ENCODE measurements around the gene AGAP9. TPM values are rescaled to one million over a fixed set of nuclear protein-coding genes. Genes with fewer than 3 reads are reported as not detected.
"Not testable (repeated sequence)": the region's sequence is repeated elsewhere in the genome, so short reads cannot be mapped to it uniquely, and the experiment has no call there.

The AGAP9 gene
- total and polyA plus RNA-seq, 9 of the 15 experiments (the other 6 are each of a cell fraction or from before 2014, with no cell fraction given), result 0.37 to 11.7 (median 5.8) TPM

GRCh38 chr10:47461261-47461687, 62.2 kb downstream of the AGAP9 start:
- H3K9ac ChIP-seq (ENCODE audit: insufficient read depth in 1 of 2, low read depth in 2 of 2, low read length in 2 of 2); H3K27ac ChIP-seq (ENCODE audit: extremely low read depth, low read depth, low read length); H3K4me1 ChIP-seq (replicated peaks in 1 of 2; ENCODE audit: control insufficient read depth in 2 of 2, insufficient read depth in 2 of 2, low read length in 2 of 2); CTCF ChIA-PET (ENCODE audit: low intra/inter-chr PET ratio); BruUV-seq (replicated peaks); intact Hi-C loops (cut with micrococcal nuclease); POLR2A ChIA-PET; FAIRE-seq; H3K79me2 ChIP-seq (ENCODE audit: control insufficient read depth, insufficient read depth, low read length); H3K9me1 ChIP-seq (ENCODE audit: control insufficient read depth, insufficient read depth, low read length); H3K27me3 ChIP-seq (ENCODE audit: control insufficient read depth in 2 of 2, insufficient read depth in 2 of 2, low read length in 2 of 2); H3K4me3 ChIP-seq; H3K9me3 ChIP-seq (replicated peaks; ENCODE audit: control insufficient read depth, insufficient read depth, low read depth, low read length); H4K20me1 ChIP-seq (replicated peaks; ENCODE audit: control insufficient read depth, insufficient read depth, low read length); in situ Hi-C loops (cut with MboI); H3K36me3 ChIP-seq (ENCODE audit: control insufficient read depth, insufficient read depth, low read length); H3K4me2 ChIP-seq (ENCODE audit: insufficient read depth, low read length): not testable (repeated sequence)
- H2AFZ ChIP-seq (ENCODE audit: low read depth, low read length), result peak overlapping the region; percentile 68; the same call in 1 of the 2 replicates
- TF ChIP-seq CREM (IDR thresholded peaks at IDR 0.05; ENCODE audit: low read depth) (0 out of 2 replicates have a peak, but pooled peaks have one; percentile 46), CTCF (IDR thresholded peaks at IDR 0.05 in 2 of 3, conservative IDR thresholded peaks at IDR 0.05 in 1 of 3; ENCODE audit: insufficient read depth in 2 of 3, low read depth in 1 of 3, low read length in 3 of 3) (peak; percentile 52 to 75 (median 56); a peak in 5 of 6 replicates), RBFOX2 (IDR thresholded peaks at IDR 0.05; ENCODE audit: low read depth, low read length) (0 out of 2 replicates have a peak, but pooled peaks have one; percentile 25), NRF1 (conservative IDR thresholded peaks at IDR 0.05 in 1 of 2, IDR thresholded peaks at IDR 0.05 in 1 of 2) (peak; percentile 53 to 57; a peak in 3 of 4 replicates), E2F6 (IDR thresholded peaks at IDR 0.05; ENCODE audit: borderline replicate concordance in 1 of 2, extremely low read depth in 1 of 2, insufficient read depth in 1 of 2, insufficient read length in 1 of 2, low read depth in 1 of 2, low read length in 1 of 2, poor library complexity in 1 of 2, severe bottlenecking in 1 of 2) (peak in 1 of 2 experiments; percentile 22), MAZ (CRISPR knock-in tag; conservative IDR thresholded peaks at IDR 0.05 in 1 of 2, IDR thresholded peaks at IDR 0.05 in 1 of 2) (peak in 1 of 2 experiments; percentile 61; a peak in 2 of 4 replicates), POLR2G (IDR thresholded peaks at IDR 0.05; ENCODE audit: low read depth, low read length) (peak; percentile 39; the same call in 1 of the 2 replicates), RAD21 (CRISPR knock-in tag; conservative IDR thresholded peaks at IDR 0.05 in 1 of 2, IDR thresholded peaks at IDR 0.05 in 1 of 2) (peak in 1 of 2 experiments; percentile 25; a peak in 1 of 4 replicates), SMC3 (conservative IDR thresholded peaks at IDR 0.05; ENCODE audit: insufficient read depth, low read depth, low read length) (0 out of 2 replicates have a peak, but pooled peaks have one; percentile 12), CXXC5 (CRISPR knock-in tag; IDR thresholded peaks at IDR 0.05) (peak; percentile 34; the same call in 1 of the 2 replicates), EGR1 (conservative IDR thresholded peaks at IDR 0.05) (peak; percentile 87)
- WGBS (ENCODE audit: insufficient coverage, low coverage, missing lambda C conversion rate), result under 1% methylated on average over 11 of the region's 37 CpGs
- peak; percentile 98 for ATAC-seq
- peak in 1 of 4 experiments; percentile 69 for DNase-seq (ENCODE audit: extremely low read depth in 1 of 4, low spot score in 3 of 4)

Data from K562 (cell line).